A204.1 (cell line): Measurements from ENCODE around the gene TSHZ1.

Experiments
- FAIRE-seq: peaks from 2 replicates; lab custom pipeline; 2012; peaks lifted over from hg19 to GRCh38; lab: Jason Lieb, UNC

TSHZ1 gene

GRCh38 chr18:75208836-75209128 is 1.8 kb upstream of the TSHZ1 start:
- FAIRE-seq = no peak

GRCh38 chr18:75209129-75209950 is 1.3 kb upstream of the TSHZ1 start, which contains the start of gene PTGR3:
TSS of gene PTGR3 (minus strand) at chr18:75209139. CDS start at chr18:75209058, 81 bp downstream.
- no peak for FAIRE-seq

DNA sequence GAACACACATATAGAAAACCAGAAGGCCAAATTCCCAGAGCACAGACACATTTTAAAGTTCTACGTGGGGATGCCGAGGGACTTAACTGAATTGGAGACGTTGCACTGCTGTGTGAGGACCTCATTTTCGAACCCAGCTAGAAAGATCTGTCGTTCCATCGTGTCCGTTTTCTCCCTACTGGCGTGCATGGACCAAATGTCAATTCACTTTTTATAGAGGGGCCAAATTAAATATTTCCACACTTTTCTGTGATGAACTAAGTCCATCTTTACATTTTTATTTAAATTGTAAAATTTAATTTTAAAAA is 692 bp upstream of the TSHZ1 start:
- no peak for FAIRE-seq

GRCh38 chr18:75211002-75211621 is 515 bp downstream of the TSHZ1 start:
- FAIRE-seq = no peak

GRCh38 chr18:75211626-75211952 is 992 bp downstream of the TSHZ1 start:
- no peak for FAIRE-seq

GRCh38 chr18:75211953-75212750 is 1.6 kb downstream of the TSHZ1 start:
- no peak for FAIRE-seq

DNA sequence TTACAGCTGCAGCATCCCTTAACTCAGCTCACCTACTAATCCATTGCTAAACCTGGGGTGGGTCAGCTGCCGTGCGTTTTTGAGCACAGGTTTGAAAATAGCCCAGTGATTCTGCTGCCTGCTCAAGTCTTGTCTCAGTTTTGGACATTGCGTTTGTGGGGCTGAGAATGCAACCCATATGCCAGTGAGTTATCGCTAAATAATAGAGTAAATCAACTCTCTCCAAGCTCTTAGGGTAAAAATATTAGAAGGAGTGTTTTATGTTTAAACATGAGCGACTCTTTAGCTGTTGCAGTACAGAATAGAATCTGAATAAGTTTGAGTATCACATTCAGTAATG is 2.1 kb downstream of the TSHZ1 start:
- FAIRE-seq = no peak

- FAIRE-seq = no peak
These were observed 3.2 kb downstream of the TSHZ1 start for GRCh38 chr18:75213611-75214331.

GRCh38 chr18:75214332-75214690 is 3.7 kb downstream of the TSHZ1 start:
- no peak for FAIRE-seq

DNA sequence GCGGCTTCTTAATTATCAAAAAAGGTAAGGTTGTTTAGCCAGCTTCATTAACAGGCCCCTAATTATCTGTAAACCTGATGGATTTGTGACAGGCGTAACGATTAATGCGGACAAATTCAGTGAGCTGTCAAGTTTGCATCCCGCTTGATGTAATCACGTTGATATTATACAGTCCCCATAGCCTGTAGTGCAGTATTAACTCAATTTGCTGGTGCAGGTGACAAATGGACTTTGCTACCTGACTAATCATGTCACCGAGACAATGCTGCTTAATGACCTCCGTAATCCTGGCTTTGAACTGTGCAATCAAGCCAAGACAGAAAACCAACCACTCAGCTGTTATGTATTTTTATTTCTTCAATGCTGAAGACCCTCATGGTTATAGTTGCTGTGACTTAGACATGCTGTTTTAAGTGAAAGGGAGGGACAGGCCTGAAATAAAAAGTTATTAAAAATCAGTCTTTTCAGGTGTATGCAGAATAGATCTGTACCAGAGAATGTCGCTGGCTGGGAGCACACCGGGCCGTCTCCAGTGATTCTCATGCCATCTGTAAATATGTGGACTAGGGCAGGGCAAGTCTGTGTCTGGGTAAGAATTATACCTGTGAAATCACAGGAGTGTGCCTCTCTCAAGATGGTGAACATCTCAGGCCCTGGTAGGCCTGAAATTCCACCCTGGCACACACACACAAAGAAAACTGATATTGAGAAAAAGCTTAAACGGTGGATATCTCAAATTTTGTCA is 4.3 kb downstream of the TSHZ1 start:
- no peak for FAIRE-seq

DNA sequence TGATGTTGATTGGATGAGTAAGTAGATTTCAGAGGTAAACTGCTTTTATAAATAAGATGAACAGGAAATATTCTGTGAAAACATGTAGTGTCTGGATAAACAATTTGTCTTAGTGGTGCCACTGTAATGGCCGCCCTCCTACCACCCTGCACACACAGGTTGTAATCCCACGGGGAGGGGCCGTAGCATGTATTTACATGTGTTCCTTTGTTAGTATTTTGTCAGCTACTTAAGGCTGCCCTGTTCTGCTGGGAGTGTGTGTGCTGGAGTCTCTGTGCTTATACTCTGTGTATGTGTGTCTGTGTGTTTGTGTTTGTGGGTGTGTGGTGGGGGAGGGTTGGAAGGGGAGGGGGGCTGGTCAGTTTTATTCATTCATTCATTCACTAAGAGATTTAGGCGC is 5.1 kb downstream of the TSHZ1 start:
- FAIRE-seq = no peak

- no peak for FAIRE-seq
These were observed 5.8 kb downstream of the TSHZ1 start for GRCh38 chr18:75216212-75216910.

GRCh38 chr18:75216911-75217689 is 6.5 kb downstream of the TSHZ1 start:
- FAIRE-seq = no peak

DNA sequence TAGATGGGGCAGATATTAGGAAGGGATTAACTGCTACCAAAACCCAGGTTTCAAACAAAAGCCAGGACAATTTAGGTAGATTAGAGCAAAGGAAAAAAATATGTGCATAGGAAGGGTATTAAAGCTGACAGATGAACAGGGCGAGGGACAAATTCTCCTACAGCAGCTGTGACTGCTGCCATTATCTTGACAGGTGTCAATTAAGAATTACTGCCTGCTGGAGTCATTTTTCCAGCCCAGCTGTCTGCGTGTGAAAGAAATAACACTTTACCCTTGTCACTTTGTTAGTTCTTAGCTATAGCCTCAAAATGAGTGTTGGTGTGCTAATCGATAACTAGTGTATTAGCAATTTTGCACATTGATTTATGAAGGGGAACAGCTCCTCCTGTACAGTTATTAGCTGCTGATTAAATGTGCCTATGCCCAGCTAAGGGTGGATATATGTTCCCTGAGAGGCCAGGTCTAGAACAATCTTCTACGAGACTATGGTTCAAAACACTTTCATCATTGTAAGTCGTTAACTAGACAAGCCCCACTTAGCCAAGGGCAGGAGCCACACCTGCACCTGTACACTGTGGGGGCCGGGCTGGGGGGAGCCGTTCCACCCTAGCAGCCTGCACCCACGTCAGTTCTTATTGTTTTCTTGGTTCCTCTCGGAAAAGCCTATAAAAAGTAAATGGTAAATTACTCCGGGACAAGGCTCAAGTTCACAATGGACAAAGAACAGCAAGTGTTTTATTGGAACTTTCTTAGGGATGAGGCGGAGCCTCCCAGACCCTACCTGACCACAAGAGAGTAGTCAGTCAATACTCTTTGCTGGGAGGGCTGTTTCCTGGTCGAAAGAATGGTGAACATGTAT is 7.7 kb downstream of the TSHZ1 start:
- FAIRE-seq = no peak

DNA sequence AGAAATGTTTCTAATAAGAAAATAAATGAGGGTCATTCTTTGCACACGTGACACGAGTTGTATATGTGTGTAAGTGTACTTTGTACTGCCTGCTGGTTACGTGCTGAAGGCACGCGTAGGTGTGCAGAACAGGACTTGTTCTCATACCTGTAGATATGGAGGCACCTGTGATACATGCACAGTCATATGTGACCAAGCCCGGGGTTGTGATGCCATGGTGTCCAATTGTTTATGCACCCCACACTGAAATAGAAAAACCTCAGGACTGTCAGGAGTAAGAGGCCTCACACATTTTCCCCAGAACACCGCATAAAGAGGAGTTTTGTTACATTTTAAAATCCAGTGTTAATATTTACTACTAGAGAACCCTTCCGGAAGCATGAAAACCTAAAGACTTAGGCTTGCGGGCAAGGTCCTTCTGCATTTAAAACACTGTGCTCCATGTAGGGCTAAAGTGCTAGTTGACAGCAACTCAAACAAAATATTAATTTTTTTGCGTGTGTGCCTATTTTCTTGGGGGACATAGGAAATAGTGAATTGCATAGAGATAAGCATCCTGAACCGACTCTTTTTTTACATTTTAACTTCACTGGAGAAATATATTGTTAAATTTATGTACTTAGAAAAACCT is 9.3 kb downstream of the TSHZ1 start:
- FAIRE-seq = no peak

- FAIRE-seq = no peak
These were observed 10.2 kb downstream of the TSHZ1 start for GRCh38 chr18:75220551-75221355.

DNA sequence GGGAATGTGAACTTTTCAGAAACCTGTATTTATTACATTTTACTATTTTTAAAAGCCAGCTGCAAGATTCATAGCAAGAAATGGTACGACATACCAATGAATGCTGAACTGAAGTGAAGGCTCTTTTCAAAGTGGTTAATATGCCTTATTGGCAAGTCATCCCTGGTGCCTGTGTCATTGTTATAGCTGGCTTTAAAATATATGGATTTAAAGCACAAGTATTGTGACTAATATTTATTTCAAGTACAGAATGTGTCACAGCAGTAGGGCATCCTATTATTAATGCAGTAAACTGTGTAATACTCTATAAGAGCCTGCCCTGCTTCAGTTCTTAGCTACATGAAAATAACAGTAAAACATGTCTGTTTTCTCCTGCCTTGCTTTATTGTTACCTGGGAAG is 10.8 kb downstream of the TSHZ1 start:
- no peak for FAIRE-seq

DNA sequence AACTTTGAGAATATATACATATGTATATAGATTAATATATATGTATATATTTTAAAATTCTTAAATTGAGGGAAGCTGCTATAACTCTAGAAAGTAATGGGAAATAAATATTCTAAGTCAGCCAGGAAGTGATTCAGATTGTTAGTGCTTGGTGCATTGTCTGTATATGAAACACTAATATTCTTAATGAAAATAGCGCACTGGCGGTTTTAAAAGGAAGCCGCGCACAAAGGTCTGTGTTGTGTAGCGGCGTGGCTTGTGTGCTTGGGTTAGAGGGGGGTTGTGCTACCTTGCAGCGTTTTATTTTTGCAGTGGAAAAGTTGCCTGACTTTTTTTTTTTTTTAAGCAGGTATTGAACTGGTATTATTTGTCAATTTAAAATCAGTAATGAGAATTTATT is 11.3 kb downstream of the TSHZ1 start:
- FAIRE-seq = no peak

DNA sequence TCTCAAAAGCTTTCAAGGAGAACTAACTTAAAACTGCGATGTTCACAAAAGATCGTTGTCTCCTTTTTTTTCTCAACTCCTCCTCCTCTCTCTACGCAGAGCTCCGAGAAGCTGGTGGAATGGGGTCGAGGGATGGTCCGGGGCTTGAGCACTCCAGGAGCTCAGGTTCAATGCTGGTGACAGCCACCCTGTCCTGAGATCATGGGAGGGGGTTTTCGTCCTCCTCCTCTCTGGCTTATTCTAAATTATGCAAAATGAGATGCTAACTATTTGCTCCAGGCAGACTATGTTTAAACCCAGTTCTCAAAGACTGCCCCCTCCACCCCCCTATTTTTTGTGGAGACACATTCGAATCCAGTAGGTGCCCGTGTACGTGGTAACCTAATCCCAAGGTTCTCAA is 11.8 kb downstream of the TSHZ1 start:
- no peak for FAIRE-seq
